Activated CD4-positive, CD25-positive, alpha-beta regulatory T cell treated with anti-CD3 and anti-CD28 coated beads, Interleukin-2, amount 50 U/mL, for 16 hours (primary cell): ENCODE data around the gene RPH3AL.
"Not testable (repeated sequence)": the region's sequence is repeated elsewhere in the genome, so short reads cannot be mapped to it uniquely, and the experiment has no call there.

Source experiments
- DNase-seq: peaks from one replicate; pipeline ENCODE4 v3.0.0-alpha.2; 2020; ENCODE audit warnings: low read depth, low spot score

The RPH3AL gene

DNA sequence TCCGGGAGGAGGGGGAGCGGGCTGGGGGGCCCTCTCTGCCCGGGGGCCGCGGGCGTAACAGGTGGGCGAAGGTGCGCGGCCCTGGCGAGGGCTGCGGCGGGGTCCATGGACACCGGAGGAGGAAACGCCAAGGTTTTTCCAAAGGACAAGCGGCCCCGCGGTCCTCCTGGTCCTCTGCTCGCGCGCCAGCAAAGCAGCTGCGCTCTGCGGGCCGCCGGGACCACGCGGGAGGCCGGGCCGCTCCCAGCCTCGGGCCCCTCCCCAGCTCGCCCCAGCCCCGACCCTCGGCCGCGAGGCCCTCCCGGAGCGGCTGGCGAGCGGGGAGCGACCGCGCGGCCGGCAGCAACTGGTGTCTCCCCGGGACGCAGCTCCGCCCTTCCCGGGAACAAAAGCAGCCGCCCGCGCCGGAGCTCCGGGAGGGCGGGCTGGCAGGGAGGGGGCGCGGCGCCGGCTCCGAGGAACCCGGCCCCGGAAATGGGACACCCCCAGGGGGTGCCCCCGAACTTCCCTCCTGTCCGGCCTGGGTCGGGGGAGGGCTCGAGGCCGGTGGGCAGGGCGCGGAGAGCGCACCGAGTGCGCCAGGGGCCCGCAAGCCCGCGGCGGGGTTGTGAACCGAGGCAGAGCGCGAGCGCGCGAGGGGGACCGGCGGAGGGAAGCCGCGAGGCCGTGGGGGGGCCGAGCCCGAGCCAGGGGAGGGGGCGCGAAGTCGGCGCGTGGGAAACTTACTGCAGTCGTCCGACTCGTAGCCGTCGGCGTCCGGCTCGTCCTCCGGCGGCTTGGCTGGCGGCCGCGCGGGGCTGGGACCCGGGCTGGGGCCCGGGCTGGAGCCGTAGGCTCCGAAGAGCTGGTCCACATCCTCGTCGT, 172.0 kb downstream of the RPH3AL start:
- DNase-seq: no peak

- no peak for DNase-seq
Measured at GRCh38 chr17:179781-180380, 172.7 kb downstream of the RPH3AL start.

DNA sequence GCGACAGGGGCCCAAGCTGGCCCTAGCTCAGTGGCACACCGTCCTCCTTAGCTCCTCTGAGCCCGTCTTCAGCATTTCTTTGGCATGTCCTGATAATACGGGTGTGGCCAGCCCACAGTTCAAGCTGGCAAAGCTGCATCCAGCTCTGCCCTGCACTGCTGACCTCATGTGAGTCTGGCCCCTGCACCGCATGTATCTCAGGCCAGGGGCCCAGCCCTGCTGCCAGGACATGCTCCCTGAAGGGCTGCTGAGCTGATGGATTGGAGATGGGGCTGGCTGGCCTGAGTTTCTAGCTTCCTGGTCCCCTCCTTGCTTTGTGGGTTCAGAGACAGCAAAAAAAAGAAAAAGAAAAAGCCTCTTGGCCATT, 173.6 kb downstream of the RPH3AL start:
- no peak for DNase-seq

GRCh38 chr17:178292-179065, 174.1 kb downstream of the RPH3AL start:
- no peak for DNase-seq

GRCh38 chr17:177762-178161, 174.8 kb downstream of the RPH3AL start:
- DNase-seq: no peak

DNA sequence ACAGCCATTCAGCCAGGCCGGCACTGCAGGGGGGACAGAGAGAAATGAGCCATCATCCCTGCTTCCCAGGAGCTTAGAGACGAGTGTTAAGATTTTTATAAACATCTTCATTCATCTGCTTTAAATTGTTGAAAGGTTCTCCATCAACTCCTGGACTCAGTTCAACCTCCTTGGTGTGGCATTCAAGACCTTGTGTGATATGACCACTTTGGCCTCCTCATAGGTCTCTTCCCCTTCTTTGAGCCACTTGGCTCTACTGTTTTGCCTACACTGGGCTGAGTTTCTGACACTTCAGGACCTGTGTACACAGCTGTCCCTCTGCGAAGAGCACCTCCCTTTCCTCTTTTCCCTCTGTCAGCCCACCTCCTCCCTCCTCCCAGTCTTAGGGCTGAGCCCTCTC, 175.5 kb downstream of the RPH3AL start:
- no peak for DNase-seq

DNA sequence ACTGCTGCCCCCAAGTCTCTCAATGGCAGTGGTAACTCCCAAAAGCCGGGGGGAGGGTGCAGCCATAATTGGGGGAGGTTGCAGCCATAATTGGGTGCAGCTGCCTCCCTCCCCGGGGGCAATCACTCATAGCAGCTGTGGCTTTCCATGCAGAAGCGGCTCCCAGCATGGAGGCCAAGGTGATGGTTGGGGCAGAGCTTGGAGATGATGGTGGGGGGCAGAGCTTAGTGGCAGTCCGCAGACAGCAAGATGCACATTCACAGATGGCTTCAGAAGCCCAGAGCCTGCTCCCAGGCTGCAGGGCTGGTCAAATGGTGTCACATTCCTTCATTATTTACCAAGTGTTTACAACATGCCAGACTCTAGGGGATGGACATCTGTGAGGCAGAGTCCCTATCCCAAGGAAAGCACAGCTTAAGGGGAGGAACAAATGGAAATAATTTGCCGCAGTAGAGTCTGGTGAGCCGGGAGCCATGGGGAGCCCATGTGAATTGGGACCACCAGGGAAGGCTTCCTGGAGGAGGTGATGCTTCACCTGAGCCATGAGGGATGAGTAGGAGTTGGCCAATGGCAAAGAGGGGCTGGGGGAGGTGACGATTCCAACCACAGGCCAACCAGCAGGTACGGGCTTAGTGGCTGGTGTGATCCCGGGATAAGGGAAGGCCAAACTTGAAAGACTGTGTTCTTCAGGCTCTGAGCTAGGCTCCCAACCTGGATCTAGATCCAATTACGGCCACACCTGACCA, 179.3 kb downstream of the RPH3AL start:
- no peak for DNase-seq

DNA sequence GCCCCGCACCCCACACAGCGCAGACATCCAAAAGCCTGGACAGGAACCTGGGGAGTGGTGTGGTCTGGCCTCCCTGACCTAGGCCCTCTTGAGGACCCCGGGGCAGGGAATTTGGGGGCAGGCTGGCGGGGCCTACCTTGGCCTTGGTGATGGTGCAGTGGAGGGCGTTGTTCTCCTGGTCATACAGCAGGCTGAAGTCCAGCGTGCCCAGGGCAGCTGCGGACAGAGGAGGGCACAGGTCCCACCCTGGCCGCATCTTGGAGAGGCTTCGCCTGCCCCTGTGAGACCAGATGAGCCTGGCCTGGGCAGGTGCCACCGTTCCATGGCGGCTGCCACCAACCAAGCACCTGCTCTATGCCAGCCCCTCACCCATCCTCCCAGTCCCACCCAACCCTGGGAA, 180.2 kb downstream of the RPH3AL start:
- DNase-seq: no peak

GRCh38 chr17:171871-172270, 180.7 kb downstream of the RPH3AL start:
- DNase-seq: no peak

DNA sequence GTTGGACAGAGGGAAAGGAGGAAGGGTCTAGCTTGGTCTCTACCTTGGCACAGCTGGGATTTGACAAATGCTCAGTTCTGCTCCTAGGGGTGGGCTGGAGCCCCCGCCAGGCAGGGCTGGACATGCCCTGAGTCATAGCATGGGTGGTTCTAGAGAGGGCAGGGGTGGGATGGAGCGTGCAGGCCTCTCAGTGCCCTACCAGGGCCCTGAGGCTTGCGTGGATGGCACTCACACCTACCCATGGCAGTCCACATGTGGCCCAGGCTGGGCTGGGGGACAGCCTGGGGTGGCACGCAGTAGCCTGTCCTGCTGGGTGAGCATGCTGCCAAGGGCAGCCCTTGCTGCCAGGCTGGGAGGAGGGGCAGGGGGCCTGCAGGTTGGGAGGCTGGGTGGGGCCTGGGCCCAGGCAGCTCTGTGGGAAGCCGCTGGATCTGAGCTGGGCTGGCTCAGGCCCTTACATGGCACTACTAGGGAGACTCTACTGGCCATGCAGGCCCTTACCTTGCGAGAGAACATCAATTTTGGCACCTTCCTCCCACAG, 182.4 kb downstream of the RPH3AL start:
- DNase-seq: no peak

- DNase-seq: not testable (repeated sequence)
Measured at GRCh38 chr17:168614-169013, 184.0 kb downstream of the RPH3AL start.

DNA sequence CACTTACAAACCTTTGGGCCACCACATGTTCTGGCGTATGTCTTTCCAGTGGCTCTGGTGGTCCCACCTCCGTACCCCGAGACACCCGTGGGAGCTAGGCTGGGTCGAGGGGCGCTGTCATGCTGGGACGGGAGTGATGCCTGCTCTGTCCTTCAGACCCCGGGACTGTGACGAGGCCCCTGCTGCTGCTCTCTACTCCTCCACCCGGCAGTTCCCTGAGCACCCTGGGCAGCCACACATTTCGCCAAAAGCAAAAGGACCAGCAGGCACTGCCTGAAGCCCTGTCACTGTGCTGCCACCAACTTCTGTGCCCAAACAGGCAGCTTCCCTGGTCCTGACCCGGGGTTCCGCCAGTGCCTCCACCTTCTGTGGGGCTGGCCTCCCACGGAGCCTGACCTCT, 186.7 kb downstream of the RPH3AL start:
- DNase-seq: no peak

DNA sequence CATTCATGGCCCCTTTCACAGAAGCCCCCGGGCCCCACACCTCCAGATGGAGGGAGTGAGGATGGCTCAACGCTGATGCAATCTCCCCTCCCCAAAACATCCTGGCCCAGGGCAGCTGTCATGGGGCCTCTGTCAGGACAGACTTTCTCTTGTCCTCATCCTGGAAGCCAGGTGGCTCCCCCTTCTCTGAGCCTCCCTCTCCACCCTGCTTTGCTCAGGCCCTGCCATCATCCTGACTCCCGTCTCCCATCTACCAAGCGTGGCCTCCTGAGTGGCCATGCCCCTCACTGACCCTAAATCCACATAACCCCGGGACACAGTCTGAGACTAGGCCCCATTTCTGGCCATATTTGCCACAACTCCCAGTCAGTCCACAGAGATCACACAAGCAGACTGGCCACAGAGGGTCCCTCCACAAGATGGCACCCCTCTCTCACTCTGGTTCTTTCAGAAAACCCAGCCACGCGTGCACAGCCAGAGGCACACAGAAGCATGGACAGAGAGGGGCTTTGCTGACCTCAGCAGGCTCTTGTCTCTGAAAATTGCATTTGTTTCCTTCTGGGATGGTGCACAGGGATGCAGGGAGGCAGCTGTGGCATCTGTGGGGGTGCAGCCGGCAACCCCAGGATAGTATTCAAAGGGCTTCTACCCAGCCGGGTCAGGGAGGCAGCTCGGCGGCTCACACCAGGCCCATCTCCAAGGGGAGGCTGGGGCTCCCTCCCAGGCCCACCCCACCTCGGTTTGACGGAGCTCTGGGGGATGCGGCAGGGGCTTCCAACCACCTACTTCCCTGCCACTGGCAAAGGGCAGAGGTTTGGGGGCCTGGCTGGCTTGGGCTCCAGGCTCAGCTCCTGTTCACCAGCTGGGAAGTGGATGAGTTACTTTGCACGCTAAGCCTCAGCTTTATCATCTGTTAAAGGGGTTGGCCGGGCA, 188.0 kb downstream of the RPH3AL start:
- no peak for DNase-seq

DNA sequence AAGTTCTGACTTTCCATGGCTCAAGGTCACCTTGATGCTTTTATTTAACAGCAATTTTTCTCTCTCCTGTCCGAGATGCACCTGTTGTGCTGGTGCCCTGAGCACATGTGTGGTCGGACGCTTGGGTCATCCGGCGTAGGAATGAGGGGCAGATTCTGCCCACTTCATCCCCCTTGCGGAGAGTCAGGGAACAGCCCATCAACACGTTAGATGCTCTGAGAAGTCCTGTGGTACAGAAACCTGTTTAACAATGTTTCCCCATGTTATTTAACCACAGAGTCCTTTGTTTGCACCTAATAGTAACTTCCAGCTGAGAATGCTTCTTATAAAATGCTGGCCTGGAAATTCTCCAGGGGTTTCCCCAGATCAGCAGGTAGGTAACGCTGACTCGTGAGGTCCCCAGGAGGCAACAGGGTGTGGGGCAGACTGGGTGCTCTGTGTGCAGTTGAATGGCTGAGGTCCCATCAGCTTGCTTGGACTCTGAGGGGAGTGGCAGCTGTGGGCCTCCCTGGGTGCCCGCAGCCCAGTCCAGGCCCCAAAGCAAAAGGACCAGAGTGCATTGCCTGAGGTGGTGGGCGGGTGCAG, 189.0 kb downstream of the RPH3AL start:
- DNase-seq: no peak

GRCh38 chr17:162689-163088, 189.9 kb downstream of the RPH3AL start:
- DNase-seq: no peak
